ENCODE data around the gene AFF3.
"Not testable (repeated sequence)": the region's sequence is repeated elsewhere in the genome, so short reads cannot be mapped to it uniquely, and the experiment has no call there.

Gene AFF3

GRCh38 chr2:99514357-99514756 lies 628.0 kb downstream of the AFF3 start:
- TF ChIP-seq CTCF (conservative IDR thresholded peaks at IDR 0.05), result no peak
- H3K27ac ChIP-seq, result no peak overlapping the region

- TF ChIP-seq CTCF (conservative IDR thresholded peaks at IDR 0.05), result no peak
- H3K27ac ChIP-seq, result no peak overlapping the region
These were observed 630.2 kb downstream of the AFF3 start for GRCh38 chr2:99512181-99512591.

- TF ChIP-seq CTCF (conservative IDR thresholded peaks at IDR 0.05), result no peak
- no peak overlapping the region for H3K27ac ChIP-seq
These were observed 633.0 kb downstream of the AFF3 start for GRCh38 chr2:99509387-99509786.

GRCh38 chr2:99507937-99508818 lies 634.2 kb downstream of the AFF3 start:
- H3K27ac ChIP-seq, result no peak overlapping the region
- TF ChIP-seq CTCF (conservative IDR thresholded peaks at IDR 0.05), result no peak

- H3K27ac ChIP-seq, result no peak overlapping the region
- no peak for TF ChIP-seq CTCF (conservative IDR thresholded peaks at IDR 0.05)
These were observed 637.4 kb downstream of the AFF3 start for GRCh38 chr2:99504844-99505584.

- H3K27ac ChIP-seq, result not testable (repeated sequence)
These were observed 638.6 kb downstream of the AFF3 start for GRCh38 chr2:99503662-99504416.

- no peak overlapping the region for H3K27ac ChIP-seq
- no peak for TF ChIP-seq CTCF (conservative IDR thresholded peaks at IDR 0.05)
These were observed 646.4 kb downstream of the AFF3 start for GRCh38 chr2:99496021-99496420.

Data from VCaP (cell line).